HG02571 (cell line): Measurements from ENCODE around the gene TNNT3.

Experiments
- ATAC-seq: cut with Tn5 transposase; IDR thresholded peaks from one replicate; pipeline ENCODE4 v1.9.1; 2021; ENCODE audit warnings: mild to moderate bottlenecking, moderate library complexity; ENCODE audit not compliant: unreplicated experiment

The TNNT3 gene

GRCh38 chr11:1920909-1921573 is 1.5 kb downstream of the TNNT3 start:
- no peak for ATAC-seq

GRCh38 chr11:1921574-1922141 is 2.2 kb downstream of the TNNT3 start:
- ATAC-seq: no peak

GRCh38 chr11:1922481-1923081 is 3.1 kb downstream of the TNNT3 start:
- no peak for ATAC-seq

DNA sequence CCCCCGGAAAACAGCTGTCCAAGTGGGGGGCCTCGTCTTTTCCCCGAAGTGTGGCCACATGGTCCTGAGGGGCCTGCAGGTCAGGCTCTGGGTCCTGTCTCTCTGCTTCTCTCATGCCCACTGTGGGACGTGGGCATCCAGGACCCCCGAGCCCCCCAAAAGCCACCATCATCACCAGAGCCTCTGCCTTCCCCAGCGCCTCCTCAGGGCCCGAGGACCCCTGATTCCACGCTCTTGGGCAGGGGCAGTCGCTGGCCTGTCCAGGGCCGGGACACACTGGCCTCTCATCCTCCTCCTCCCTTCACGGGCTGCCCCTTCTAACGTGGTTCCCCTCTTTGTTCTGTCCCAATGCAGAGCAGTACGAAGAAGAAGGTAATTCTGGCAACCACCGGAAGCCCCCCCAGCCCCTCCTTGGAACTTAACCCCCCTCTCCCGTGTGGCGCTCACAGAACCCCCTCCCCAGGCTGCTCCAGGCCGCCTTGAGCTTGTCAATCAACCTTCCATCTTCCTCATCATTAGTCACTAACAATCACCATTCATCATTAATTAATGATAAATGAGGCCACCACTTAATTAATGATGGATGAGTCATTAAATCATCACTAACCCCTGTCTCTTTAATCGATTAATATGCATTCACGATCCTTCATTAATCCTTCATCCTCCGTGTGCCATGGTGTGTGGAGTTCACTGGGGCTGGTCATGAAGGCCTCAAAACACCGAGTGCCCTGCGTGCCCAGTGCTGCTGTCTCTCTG is 3.9 kb downstream of the TNNT3 start:
- ATAC-seq: no peak

DNA sequence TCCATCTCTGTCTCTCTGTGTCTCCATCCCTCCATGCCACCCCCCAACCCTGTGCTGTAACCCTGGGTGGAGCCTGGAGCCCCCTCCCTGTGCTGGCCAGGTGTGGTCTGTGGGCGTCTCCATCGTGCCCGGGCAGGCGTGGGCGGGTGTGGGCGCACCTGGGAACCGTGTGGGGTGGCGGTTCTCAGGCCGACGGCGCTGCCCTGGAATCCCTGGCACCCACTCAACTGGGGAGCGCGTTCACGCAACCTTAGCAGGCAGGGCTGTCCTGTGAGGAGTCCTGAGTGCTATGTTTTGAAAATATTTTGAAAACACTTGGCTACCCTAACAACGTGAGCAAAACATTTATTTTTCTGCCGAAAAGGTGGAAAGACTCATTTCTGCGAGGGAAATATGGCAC is 4.7 kb downstream of the TNNT3 start:
- no peak for ATAC-seq

GRCh38 chr11:1924646-1925372 is 5.3 kb downstream of the TNNT3 start:
- no peak for ATAC-seq

DNA sequence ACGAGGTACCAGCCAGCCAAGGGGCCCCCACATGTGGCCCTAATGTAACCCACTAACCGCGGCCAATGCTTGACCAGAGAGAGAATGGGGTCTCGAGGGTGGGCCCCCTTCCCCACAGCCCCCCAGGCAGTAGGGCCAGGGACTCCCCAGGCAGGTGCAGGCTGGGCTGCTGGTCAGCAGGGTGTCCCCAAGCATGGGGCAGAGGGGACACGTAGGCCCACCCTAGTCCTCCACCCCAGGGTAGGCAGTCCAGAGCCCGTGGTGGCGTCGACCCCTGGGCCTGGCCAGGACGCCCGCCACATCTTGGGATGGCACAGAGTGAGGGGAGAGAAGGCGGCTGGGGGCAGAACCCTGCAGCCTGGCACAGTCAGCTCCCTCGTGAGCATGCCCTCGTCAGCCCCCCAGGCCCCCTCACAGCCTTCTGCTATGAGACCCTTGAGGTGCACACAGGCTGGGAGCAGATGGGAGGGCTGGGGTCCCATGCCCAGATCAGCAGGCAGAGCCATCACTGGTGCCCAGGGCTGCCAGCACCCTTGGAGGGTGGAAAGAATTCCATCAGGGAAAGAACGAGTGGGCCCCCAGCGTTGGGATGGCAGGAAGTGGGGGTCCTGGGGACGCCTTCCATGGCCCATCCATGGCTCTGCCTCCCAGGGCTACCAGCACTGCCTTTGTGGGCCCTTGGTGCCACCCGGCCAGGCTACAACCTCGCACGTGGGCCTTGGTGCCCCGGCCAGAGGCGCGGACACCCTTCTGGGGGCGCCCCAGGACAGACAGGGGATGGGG is 6.1 kb downstream of the TNNT3 start:
- ATAC-seq: no peak

DNA sequence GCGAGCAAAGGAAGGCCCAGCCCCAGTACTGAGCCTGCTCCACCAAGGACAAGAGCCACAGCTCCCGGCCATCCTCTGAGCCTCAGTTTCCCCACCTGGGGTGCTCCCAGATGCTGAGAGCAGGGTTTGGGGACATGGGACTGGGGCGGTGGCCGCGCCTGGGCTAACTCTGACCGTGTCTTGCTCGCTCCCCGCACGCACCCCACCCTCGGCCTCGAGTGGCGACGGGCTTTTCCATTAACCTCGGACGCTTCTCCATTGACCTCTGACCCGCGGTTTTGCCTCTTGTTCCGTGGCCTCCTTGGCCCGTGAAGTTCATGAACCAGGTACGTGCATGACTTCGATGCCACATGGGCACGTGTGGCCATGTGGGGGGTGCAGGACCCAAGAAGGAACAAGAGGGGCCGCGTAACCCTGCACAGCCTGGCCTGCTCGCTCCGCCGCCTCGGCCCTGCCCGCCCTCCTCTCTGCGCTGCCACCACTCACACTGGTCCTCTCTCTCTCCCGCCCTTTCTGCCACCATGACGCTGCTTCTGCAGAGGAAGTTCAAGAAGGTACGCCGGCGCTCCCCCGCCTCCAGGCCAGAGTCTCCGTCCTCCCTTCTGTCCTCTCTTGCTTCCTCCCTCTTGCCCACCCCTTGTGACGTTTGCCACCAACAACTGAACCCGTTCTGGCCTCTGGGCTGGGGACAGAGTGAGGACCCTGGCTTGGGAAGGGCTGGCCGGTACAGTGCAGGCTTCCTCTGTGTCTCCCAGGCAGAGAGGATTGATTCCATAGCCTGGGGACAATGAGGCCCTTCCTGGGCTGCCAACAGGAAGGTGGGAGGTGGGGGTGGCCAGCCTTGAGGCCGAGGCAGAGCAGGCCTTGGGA is 6.9 kb downstream of the TNNT3 start:
- ATAC-seq: no peak

DNA sequence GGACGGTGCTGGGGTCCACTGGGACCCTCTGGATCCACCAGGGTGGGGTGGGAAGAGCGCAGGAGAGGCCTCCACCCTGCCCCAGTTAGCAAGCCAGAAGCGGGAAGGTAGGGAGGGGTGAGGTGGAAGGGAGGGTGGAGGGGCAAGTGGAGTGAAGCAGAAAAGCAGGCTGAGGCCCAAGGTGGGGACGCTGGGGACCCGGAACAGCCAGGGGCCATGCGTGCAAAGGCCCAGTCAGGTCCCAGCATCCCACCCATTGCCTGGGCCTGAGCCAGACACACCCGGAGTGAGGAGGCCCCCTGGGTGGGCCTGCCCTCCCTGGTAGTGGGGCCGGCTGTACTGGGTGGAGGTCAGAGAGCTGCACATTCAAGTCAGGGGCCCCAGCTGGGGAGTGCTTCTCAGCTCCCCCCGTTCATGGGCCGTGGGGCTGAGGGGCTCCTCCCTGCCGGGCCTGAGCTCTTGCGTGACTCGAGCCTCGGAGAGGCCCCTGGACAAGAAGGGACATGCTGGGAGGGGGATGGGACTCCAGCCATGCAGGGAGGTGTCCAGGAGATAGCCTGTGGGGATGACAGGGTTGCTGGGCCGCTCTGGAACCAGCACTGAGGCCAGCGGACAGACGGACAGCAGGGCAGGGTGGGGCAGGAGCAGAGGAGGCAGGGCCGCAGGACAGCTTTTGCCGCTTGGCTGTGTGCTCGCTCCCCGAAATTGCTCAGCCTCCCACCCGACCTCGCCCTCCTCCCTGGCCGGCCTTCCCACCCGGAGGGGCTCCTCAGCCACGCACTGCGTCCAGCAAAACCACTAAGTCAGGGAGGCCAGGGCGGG is 7.7 kb downstream of the TNNT3 start:
- ATAC-seq: no peak

DNA sequence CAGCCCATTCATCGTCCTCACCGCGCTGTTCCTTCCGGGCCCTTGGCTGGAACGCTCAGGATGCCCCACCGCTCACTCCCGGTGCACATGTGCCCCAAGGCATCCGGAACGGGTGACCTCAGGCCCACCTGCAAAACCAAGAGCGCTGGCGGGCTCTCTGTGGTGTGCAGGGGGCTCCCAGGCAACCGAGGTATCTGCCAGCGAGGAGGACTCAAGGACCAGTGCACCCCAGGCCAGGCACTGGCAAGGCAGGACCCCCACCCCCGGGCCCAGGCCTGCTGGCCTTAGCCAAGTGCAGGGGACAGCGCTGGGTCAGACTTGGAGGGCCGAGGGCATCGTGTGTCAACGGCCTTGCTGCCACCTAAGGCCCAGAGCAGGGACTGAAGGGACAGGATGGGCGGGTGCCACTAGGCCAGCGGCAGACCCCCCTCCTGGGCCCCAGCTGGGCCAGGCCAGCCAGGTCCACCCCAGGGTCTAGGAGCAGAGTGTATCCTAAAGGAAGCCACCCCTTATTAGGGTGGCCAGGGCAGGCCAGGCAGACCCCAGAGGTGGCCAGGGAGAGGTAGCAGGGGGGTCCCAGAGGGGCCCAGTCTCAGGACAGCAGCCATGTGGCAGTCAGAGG is 8.5 kb downstream of the TNNT3 start:
- ATAC-seq: no peak

GRCh38 chr11:1928470-1928890 is 9.0 kb downstream of the TNNT3 start:
- ATAC-seq: no peak

- ATAC-seq: no peak
Measured at GRCh38 chr11:1928891-1929541, 9.5 kb downstream of the TNNT3 start.

DNA sequence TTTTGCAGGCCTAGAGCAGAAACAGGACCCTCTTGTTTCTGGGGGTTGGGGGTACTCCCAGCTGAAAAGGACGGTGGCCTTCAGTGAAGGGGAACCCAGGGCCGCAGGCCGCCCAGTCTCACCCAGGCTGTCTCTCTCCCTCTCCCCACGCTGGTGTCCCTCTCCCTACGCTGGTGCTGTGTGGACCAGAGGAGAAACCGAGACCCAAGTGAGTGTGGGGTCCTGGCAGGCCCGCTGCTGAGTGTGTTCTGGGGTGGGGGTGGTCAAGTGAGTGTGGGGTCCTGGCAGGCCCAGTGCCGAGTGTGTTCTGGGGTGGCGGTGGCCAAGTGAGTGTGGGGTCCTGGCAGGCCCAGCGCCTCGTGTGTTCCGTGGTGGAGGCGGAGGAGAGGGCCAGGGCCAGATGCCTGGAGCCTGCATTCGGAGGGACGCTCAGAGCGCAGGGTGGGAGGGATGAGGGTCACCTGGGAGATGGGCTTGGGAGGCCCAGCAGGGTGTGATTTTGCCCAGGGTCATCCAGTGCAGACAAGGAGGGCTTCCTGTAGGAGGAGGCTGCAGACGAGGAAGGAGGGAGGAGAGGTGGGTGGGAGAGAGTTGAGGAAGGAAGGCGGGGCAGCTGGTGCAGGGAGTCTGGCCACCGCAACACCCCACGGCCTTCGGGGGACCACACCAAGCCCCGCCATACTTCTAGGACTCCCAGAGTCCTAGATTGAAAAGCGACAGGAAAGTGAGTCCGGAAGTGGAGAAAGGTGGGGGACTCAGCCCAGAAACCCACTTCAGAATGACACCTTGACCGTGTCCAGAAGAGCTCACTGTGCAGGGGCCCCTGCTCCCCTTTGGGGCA is 10.3 kb downstream of the TNNT3 start:
- ATAC-seq: no peak

GRCh38 chr11:1930462-1930830 is 10.9 kb downstream of the TNNT3 start:
- ATAC-seq: no peak

- no peak for ATAC-seq
Measured at GRCh38 chr11:1931341-1932104, 12.0 kb downstream of the TNNT3 start.

GRCh38 chr11:1932105-1932480 is 12.6 kb downstream of the TNNT3 start:
- ATAC-seq: no peak
